Hematopoietic multipotent progenitor cell treated with erythropoietin and hydrocortisone succinate and interleukin-3 and kit ligand, for 15 days (in vitro differentiated cells): Measurements from ENCODE around the gene ENPP1.
A peak's percentile ranks its signal among the peaks of the same experiment; 100 is the strongest.
"Not testable (repeated sequence)": the region's sequence is repeated elsewhere in the genome, so short reads cannot be mapped to it uniquely, and the experiment has no call there.

Experiments used
- DNase-seq: peaks from one replicate; pipeline ENCODE4 v3.0.0-alpha.2; 2015; ENCODE audit warnings: low spot score

ENPP1 gene

DNA sequence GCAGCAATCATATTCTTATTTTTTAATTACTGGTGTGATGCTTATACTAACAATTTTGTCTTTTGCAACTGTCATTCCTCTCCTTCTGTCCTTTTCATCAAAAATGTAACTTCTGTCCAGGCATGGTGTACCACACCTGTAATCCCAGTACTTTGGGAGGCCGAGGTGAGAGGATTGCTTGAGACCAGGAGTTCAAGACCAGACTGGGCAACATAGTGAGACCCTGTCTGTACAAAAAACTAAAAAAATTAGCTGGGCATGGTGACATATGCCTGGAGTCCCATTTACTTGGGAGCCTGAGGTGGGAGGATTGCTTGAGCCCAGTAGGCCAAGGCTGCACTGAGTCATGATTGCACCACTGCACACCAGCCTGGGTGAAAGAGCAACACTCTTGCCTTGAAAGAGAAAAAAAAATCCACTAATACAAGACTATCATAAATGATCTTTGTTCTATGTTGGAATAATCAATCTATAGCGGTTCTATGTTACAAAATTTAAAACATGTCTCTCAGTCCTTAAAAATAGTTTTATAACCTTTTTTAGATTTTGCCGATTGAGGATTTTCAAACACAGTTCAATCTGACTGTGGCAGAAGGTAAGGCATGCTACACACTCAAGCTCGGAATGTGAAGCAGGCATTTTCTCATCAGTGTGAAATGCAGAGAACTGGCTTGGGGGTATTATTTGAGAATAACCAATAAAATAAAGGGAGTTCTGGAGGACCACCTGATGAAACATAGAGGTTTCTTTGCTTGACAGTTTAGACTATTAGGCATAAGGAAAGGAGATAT is 70.4 kb downstream of the ENPP1 start:
- no peak for DNase-seq

DNA sequence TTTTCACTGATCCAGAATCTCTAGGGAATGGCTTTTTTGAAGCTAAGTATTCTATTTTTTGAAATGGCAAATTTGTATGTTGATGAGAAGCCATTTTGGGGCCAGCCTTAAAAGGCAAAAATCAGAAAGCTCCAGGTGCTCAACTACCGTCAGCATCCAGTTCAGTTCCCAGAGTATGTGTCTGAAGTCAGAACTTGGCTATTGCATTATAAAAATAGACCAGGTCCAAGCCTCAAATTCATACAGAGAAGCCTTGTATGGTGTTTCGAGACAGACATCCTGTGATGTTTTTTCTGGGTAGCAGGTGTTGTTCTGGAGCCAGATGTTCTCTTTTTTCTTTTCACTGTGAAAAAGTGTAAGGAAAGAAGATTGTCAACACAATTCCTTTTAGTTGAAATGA is 75.2 kb downstream of the ENPP1 start:
- no peak for DNase-seq

DNA sequence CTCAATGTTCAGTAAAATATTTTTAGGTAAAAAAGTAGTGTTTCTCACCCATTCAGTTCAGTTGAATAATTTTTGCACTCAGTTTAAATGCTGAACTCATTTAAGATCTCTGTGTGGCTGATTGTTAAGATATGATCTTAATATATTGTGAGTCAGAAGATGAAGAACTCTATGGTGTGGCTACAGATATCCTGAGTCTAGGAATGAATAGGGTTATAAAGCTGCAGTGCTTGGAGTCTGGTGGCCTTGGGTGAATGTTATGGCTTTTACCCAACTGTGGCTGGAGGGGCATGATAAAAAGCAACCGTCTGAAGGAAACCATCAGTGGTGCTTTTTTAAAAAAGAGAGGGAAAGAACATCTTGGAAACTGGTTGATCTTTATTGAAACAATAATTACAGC is 77.4 kb downstream of the ENPP1 start:
- DNase-seq, result no peak

- DNase-seq, result no peak
These were observed 78.7 kb downstream of the ENPP1 start for GRCh38 chr6:131886517-131886916.

DNA sequence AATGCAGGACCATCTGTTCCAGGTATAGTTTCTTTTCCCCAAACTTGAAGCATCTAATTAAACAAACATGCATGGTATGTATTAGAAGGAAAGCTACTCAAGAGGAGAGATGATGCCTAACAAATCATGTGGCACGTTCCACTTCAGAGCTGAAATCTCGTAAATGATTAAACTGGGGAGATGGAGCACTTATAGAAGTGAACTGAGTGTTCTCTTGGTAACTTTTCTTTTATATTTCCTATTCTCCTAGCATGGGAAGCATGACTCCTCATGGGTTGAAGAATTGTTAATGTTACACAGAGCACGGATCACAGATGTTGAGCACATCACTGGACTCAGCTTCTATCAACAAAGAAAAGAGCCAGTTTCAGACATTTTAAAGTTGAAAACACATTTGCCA is 82.3 kb downstream of the ENPP1 start:
- DNase-seq, result no peak

GRCh38 chr6:131893198-131893597 is 85.4 kb downstream of the ENPP1 start:
- DNase-seq, result no peak

- DNase-seq, result no peak
These were observed 86.9 kb downstream of the ENPP1 start for GRCh38 chr6:131894493-131895424.

DNA sequence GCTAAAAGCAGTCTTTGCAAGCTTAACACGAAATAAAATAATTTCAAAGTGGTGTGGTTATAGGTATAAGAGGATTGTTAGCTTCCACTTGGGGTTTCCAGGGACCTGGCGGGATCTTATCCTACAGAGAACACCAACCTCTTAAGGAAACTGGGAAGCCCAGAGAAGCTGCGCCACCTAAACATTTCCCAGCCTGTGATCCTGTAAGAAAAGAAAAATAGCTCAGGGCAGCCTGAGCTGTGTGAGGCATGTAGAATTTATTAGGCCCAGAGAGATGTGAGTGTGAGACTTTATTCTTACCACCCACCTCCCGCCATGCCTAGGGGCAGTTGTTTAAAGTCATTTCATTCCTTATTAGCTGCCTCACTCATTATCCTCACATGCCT is 89.2 kb downstream of the ENPP1 start:
- no peak for DNase-seq

DNA sequence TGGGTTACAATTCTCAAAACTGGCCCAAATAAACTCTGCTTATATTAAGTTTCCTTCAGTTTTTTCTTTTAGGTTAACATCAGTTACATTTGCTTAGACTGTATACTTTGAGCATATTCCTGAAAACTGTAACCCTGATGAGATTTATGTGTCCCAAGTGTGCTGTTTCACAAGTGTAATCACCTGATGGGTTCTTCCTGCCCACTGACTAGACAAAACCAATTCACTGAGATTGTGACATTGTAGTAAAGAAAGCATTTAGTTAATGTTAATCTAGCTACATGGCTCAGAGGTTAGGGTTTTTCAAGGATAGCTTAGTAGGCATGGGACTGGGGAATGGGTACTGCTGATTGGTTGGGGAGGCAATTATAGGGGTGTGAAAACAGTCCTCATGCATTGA is 89.8 kb downstream of the ENPP1 start:
- DNase-seq, result no peak

DNA sequence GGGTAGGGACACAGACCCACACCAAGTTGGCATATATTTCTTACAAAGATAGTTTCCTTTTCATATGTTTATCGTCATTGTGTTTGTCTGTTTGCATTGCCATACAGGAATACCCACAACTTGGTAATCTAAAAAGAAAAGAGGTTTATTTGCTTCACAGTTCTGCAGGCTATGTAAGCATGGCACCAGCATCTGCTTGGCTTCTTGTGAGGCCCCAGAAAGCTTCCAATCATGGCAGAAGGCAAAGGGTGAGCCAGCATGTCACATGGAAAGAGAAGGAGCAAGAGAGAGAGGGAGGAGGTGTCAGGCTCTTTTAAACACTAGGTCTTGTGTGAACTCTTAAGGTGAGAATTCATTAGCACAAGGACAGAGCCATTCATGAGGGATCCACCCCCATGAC is 90.9 kb downstream of the ENPP1 start:
- no peak for DNase-seq

DNA sequence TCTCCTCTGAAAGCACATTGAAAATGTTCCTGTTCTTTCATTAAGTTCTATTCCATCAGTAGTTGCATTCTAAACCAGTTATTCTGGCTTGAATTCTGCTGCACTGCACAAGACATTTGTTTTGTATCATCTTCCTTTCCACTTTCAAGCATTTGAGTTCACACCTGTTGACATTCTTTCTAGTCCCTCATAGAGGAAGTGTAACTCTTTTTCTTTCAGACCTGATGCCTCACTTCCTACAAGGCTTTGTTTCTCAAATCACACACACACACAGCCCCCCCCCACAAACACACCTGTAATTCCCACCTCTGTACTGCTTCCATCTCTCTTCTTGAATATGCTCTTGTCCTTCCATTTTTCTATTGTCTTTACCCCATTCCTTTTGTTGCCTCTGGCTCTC is 92.4 kb downstream of the ENPP1 start:
- DNase-seq, result no peak

DNA sequence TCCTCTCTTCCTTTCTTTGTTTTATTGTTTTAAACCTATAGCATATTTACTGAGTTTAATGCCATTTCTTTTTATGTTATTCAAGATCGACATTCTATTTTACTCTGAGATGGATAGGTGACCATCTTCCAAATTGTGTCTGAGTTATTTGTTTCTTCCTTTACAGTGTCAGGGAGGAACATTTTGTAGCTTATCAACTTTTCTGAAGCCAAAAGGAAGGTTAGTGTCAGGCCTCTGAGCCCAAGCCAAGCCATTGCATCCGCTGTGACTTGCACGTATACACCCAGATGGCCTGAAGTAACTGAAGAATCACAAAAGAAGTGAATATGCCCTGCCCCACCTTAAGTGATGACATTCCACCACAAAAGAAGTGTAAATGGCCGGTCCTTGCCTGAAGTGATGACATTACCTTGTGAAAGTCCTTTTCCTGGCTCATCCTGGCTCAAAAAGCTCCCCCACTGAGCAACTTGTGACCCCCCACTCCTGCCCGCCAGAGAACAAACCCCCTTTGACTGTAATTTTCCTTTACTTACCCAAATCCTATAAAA is 93.6 kb downstream of the ENPP1 start:
- DNase-seq, result not testable (repeated sequence)

DNA sequence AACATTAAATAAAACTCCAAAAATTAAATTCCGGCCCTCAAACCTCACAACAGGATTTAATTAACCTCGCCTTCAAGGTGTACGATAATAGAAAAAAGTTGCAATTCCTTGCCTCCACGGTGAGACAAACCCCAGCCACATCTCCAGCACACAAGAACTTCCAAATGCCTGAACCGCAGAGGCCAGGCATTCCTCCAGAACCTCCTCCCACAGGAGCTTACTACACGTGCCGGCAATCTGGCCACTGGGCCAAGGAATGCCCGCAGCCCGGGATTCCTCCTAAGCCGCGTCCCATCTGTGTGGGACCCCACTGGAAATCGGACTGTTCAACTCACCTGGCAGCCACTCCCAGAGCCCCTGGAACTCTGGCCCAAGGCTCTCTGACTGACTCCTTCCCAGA is 95.9 kb downstream of the ENPP1 start:
- DNase-seq, result not testable (repeated sequence)

DNA sequence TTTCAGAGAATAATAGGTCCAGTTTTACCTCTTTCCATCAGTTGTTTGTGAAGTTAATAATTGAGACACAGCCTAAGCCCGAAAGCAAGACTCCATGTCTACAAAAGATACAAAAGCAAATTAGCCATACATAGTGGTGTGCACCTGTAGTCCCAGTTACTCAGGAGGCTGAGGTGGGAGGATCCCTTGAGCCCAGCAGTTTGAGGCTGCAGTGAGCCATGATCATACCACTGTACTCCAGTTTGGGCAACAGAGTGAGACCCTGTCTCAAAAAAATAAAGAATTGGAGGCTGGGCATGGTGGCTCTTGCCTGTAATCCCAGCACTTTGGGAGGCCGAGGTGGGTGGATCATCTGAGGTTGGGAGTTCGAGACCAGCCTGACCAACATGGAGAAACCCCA is 101.0 kb downstream of the ENPP1 start:
- not testable (repeated sequence) for DNase-seq

- DNase-seq, result peak; percentile 59
These were observed 101.8 kb downstream of the ENPP1 start for GRCh38 chr6:131909408-131910218.

GRCh38 chr6:131910219-131910589 is 102.4 kb downstream of the ENPP1 start:
- no peak for DNase-seq

GRCh38 chr6:131910956-131911355 is 103.1 kb downstream of the ENPP1 start:
- DNase-seq, result no peak

- DNase-seq, result no peak
These were observed 104.1 kb downstream of the ENPP1 start for GRCh38 chr6:131911951-131912350.

GRCh38 chr6:131914234-131914633 is 106.4 kb downstream of the ENPP1 start:
- DNase-seq, result no peak

DNA sequence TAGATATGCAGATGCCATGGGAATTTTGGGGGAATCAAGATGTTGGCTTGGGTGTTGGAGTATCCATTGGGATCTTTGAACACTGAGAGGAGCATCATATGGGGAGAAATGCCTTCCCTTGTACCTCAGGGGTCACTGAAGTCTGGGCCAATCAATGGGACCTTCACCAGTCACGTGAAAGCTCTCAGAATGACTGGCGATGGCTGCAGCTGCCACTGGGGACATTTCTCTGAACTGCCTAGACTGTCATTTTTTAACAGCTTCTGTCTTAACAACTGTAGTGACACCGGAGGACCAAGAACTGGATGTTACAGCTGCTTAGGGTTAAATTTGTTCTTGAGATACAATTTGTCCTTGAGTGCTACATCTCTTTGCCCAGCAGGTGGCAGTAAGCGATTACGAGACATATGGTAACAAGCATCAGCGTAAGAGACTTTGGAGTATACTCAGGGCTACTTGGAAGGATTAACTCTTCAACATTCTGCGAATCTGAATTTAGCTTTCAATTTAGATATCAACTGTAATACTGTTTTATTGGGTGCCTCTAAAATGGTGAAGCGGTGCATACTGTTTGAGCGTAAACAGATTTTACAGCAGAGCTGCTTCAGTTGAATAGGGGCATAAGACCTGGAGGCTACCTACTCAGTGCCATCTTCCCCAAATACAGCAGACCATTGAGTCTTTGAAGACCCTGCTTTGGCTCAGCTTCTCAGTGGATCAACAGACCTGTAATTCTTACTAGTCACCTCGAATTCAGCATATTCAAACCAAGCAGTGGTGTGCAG is 107.3 kb downstream of the ENPP1 start:
- peak; percentile 36 for DNase-seq

- not testable (repeated sequence) for DNase-seq
These were observed 108.4 kb downstream of the ENPP1 start for GRCh38 chr6:131916091-131916796.
